Measurements from ENCODE around the gene SMIM12.

DNA sequence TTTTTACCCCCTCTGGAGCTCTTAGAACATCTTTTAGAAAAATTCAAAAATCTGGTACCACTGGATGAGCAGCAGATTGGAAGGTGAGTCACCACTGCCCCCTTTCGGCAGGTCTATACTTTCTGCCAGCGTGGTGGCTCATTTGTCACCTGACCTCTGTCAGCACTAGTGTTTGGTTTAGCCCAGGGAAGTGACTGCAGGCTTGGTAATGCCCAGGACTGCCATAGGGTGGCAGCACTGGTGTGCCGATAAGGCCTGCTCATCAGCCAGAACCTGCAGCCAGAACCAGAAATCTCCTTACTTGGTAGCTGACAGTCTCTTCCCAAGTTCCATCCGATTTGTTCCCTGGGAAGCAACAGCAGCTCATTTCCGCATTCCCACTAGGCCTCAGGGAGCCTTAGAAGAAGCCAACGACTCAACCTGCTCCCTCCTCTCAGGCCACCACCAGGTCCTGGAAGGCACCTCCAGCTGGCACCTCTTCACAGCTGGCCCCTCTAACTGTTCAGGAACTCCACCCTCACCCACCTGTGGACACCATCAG is 6.8 kb downstream of the SMIM12 start:
- TF ChIP-seq POLR2AphosphoS5 (IDR thresholded peaks at IDR 0.05) = peak; percentile 9
- peak; percentile 50 for TF ChIP-seq MXI1 (conservative IDR thresholded peaks at IDR 0.05; ENCODE audit: poor library complexity, severe bottlenecking)

Measured in neural cell (in vitro differentiated cells).